K562 (cell line): Measurements from ENCODE around the gene EPB41L1. TPM values are rescaled to one million over a fixed set of nuclear protein-coding genes. Genes with fewer than 3 reads are reported as not detected.

ENCODE experiments used
- ATAC-seq: fragments of 200-7000 bp; cut with Tn5 transposase; 3 replicates; pipeline ENCODE4 v1.9.1; 2020; ENCODE audit warnings: moderate library complexity
- BruUV-seq: library from RNA; stranded (reverse); fragments of 400-500 nt; replicated peaks from 2 replicates; lab custom pipeline; 2021; lab: Mats Ljungman, UMichigan
- CTCF ChIA-PET: fragments of 300-600 bp; formaldehyde crosslinking; extraction: SDS; loops from one replicate; lab custom pipeline; 2021; ENCODE audit warnings: low intra/inter-chr PET ratio; lab: Yijun Ruan, JAX
- POLR2A ChIA-PET: fragments of 300-600, 350-650 bp; sonication (Branson Sonifier 250); formaldehyde crosslinking; extraction: SDS; loops from one replicate; lab custom pipeline; 2021; ENCODE audit warnings: antibody characterized with exemption, inconsistent platforms; lab: Yijun Ruan, JAX
- DNase-seq, 4 experiments: peaks; one replicate each; pipeline versions ENCODE4 v3.0.0 to v3.0.0-alpha.2; 2011 to 2018; ENCODE audit warnings: low spot score in 3 of 4, mixed read lengths in 3 of 4; ENCODE audit errors: extremely low read depth in 1 of 4
- FAIRE-seq: peaks from 2 replicates; lab custom pipeline; 2011; peaks lifted over from hg19 to GRCh38; lab: Jason Lieb, UNC
- H2AFZ ChIP-seq: 2 replicates; pipeline ENCODE4 v1.6.0; 2011; ENCODE audit warnings: low read depth, low read length, control low read depth, inconsistent platforms
- H3K27ac ChIP-seq: fragments of 200-600 bp; 3 replicates; pipeline ENCODE4 v1.8.0; 2011; ENCODE audit warnings: low read depth, mild to moderate bottlenecking, control low read depth, inconsistent platforms, low read length, moderate library complexity, mixed read lengths; ENCODE audit errors: extremely low read depth
- H3K27me3 ChIP-seq, 2 experiments: fragments of 300-600 bp in 1 of 2; 2 replicates in 1 of 2; 3 replicates in 1 of 2; pipeline versions ENCODE4 v1.6.0 to v1.8.0; 2011; ENCODE audit warnings: inconsistent platforms in 2 of 2, low read length in 2 of 2, mild to moderate bottlenecking in 1 of 2, mixed read lengths in 1 of 2, moderate library complexity in 1 of 2; ENCODE audit not compliant: control insufficient read depth in 2 of 2, insufficient read depth in 2 of 2
- H3K36me3 ChIP-seq: fragments of 300-600 bp; 3 replicates; pipeline ENCODE4 v1.8.0; 2011; ENCODE audit warnings: mild to moderate bottlenecking, low read length, inconsistent platforms; ENCODE audit not compliant: control insufficient read depth, insufficient read depth
- H3K4me1 ChIP-seq, 2 experiments: fragments of 200-600 bp in 1 of 2; replicated peaks in 1 of 2; 2 replicates in 1 of 2; 3 replicates in 1 of 2; pipeline versions ENCODE4 v1.5.1 to v1.8.0; 2011; ENCODE audit warnings: inconsistent platforms in 2 of 2, low read length in 2 of 2, mild to moderate bottlenecking in 1 of 2, mixed read lengths in 1 of 2, moderate library complexity in 1 of 2; ENCODE audit not compliant: control insufficient read depth in 2 of 2, insufficient read depth in 2 of 2
- H3K4me2 ChIP-seq: 2 replicates; pipeline ENCODE4 v1.6.1; 2011; ENCODE audit warnings: low read length, control low read depth, inconsistent platforms, mixed read lengths; ENCODE audit not compliant: insufficient read depth
- H3K4me3 ChIP-seq: fragments of 200-600 bp; sonication (generic), shearing (Covaris generic); 2 replicates; pipeline ENCODE4 v1.5.1; 2016; ENCODE audit warnings: control low read depth, inconsistent platforms
- H3K79me2 ChIP-seq: fragments of 200-600 bp; 3 replicates; pipeline ENCODE4 v1.8.0; 2011; ENCODE audit warnings: low read length, inconsistent platforms; ENCODE audit not compliant: control insufficient read depth, insufficient read depth
- H3K9ac ChIP-seq, 2 experiments: 2 replicates each; pipeline versions ENCODE4 v1.6.0 to v1.6.1; 2011; ENCODE audit warnings: low read depth in 2 of 2, low read length in 2 of 2, control low read depth in 1 of 2, inconsistent platforms in 1 of 2, mild to moderate bottlenecking in 1 of 2, mixed read lengths in 1 of 2; ENCODE audit not compliant: insufficient read depth in 1 of 2
- H3K9me1 ChIP-seq: one replicate; pipeline ENCODE4 v1.6.0; 2011; ENCODE audit warnings: inconsistent platforms, mild to moderate bottlenecking, low read length, moderate library complexity; ENCODE audit not compliant: control insufficient read depth, insufficient read depth
- H3K9me3 ChIP-seq: replicated peaks from 2 replicates; pipeline ENCODE4 v1.5.1; 2011; ENCODE audit warnings: low read depth, low read length, inconsistent platforms; ENCODE audit not compliant: control insufficient read depth, insufficient read depth
- H4K20me1 ChIP-seq: replicated peaks from 2 replicates; pipeline ENCODE4 v1.6.1; 2011; ENCODE audit warnings: low read length, inconsistent platforms, mixed read lengths; ENCODE audit not compliant: control insufficient read depth, insufficient read depth
- HDAC2 ChIP-seq: fragments of 450-650 bp; IDR thresholded peaks from 2 replicates; pipeline ENCODE4 v1.6.1; 2016; ENCODE audit warnings: mild to moderate bottlenecking
- MCM3 ChIP-seq: fragments of 450-650 bp; IDR thresholded peaks from 2 replicates; pipeline ENCODE4 v1.6.1; 2016
- RBBP5 ChIP-seq: fragments of 200-600 bp; sonication (generic); IDR thresholded peaks from 2 replicates; pipeline ENCODE4 v1.6.1; 2012; ENCODE audit warnings: borderline replicate concordance, mild to moderate bottlenecking, low read length, control low read depth, inconsistent platforms; ENCODE audit not compliant: insufficient read depth, poor library complexity, severe bottlenecking
- ZNF133 ChIP-seq: fragments of 250-450 bp; sonication (Bioruptor Pico); IDR thresholded peaks from 2 replicates; pipeline ENCODE4 v1.4.0; 2020; ENCODE audit warnings: mild to moderate bottlenecking
- WGBS: fragments of 100-300 bp; shearing (Covaris generic); methylation state at CpG from one replicate; pipeline ENCODE4 v1.1.6; 2016; ENCODE audit warnings: low coverage, mixed read lengths; ENCODE audit not compliant: insufficient coverage; ENCODE audit errors: missing lambda C conversion rate; 5-methylcytosine and 5-hydroxymethylcytosine counted together
- in situ Hi-C: fragments of 300-500 bp; cut with MboI; formaldehyde crosslinking; loops from 4 replicates; pipeline ENCODE4 v1.15.0; 2018; ENCODE audit warnings: inconsistent platforms, mixed read lengths
- intact Hi-C: fragments of 100-400 bp; cut with micrococcal nuclease; formaldehyde crosslinking; loops from 2 replicates; pipeline ENCODE4 v1.14.2; 2022
- polyA plus RNA-seq, 8 experiments: library from polyadenylated mRNA; depleted of rRNA in 4 of 8; stranded (reverse) in 5 of 8; unstranded in 3 of 8; fragments of >200 nt; fragmentation: Nextera tagmentation in 2 of 8; fragmentation: Illumina TruSeq in 1 of 8; extraction: Ambion mirVana in 2 of 8; extraction: Trizol in 1 of 8; gene quantifications; 2 replicates each; pipeline versions ENCODE4 v1.2.1 to v1.2.3, GENCODE V29; 2011 to 2014; ENCODE audit warnings: inconsistent platforms in 1 of 8, missing spikeins in 1 of 8
- total RNA-seq, 7 experiments: library from RNA; depleted of rRNA in 6 of 7; stranded (reverse); fragments of >200 nt in 6 of 7; fragmentation: Illumina TruSeq in 2 of 7; extraction: Trizol in 2 of 7; gene quantifications; 2 replicates each; pipeline versions ENCODE4 v1.2.1 to v1.2.3, GENCODE V29; 2011 to 2021; ENCODE audit warnings: low replicate concordance in 1 of 7
- TF ChIP-seq, protein P1 (sequence below): sonication (generic); IDR thresholded peaks from 2 replicates; pipeline ENCODE4 v1.6.1; 2016
- TF ChIP-seq, protein P2 (sequence below): fragments of 450-650 bp; IDR thresholded peaks from 2 replicates; pipeline ENCODE4 v1.6.1; 2016; ENCODE audit warnings: mild to moderate bottlenecking, moderate library complexity

EPB41L1 gene
- total and polyA plus RNA-seq, 9 of the 15 experiments (the other 6 are each of a cell fraction or from before 2014, with no cell fraction given): 0.11 to 4.3 (median 1.3) TPM

GRCh38 chr20:36235892-36236785, 81.6 kb downstream of the EPB41L1 start, which contains the start of gene AAR2:
AAR2 (plus strand) TSS chr20:36236478; CDS start chr20:36239869, 3,391 bp downstream.
- POLR2A ChIA-PET: interaction anchor here (0.7 to 1.5 kb wide), 10 partner anchors 9 to 398 kb away, joined by 3 to 6 read pairs (median 3); no protein-coding TSS in a partner anchor
- BruUV-seq: TSS peak; percentile 91
- H3K9ac ChIP-seq: peak within 1 kb of the TSS; percentile 80 to 92
- no peaks in the 10 kb centered on the region for H3K9me1 ChIP-seq
- CTCF ChIA-PET: no interaction called here
- H3K27me3 ChIP-seq: peaks cover 8 to 17% of the 10 kb centered on the region in 2 experiments; a peak in 4 of 5 replicates
- 14% methylated on average over 44 of the region's 44 CpGs for WGBS
- peaks cover 35% of the 10 kb centered on the region for H3K79me2 ChIP-seq
- peaks cover 31% of the 10 kb centered on the region; the same call in 2 of the 3 replicates for H3K36me3 ChIP-seq
- ATAC-seq (peak; percentile 97), FAIRE-seq (peak; percentile 87), DNase-seq (peak; percentile 77 to 89 (median 80))
- peak within 1 kb of the TSS; percentile 60 for H3K4me3 ChIP-seq
- peak within 1 kb of the TSS; percentile 59 for H3K27ac ChIP-seq
- intact Hi-C loops (no loop called here), in situ Hi-C loops (no loop called here)
- peaks cover 5 to 7% of the 10 kb centered on the region in 2 experiments; a peak in 4 of 5 replicates for H3K4me1 ChIP-seq
- H4K20me1 ChIP-seq: no peaks in the 10 kb centered on the region
- H3K4me2 ChIP-seq: peak within 1 kb of the TSS; percentile 84
- H3K9me3 ChIP-seq: no peaks in the 10 kb centered on the region
- H2AFZ ChIP-seq: peak within 1 kb of the TSS; percentile 97
- TF ChIP-seq HDAC2: peak; percentile 61; the same call in 1 of the 2 replicates
- TF ChIP-seq, protein P1, sequence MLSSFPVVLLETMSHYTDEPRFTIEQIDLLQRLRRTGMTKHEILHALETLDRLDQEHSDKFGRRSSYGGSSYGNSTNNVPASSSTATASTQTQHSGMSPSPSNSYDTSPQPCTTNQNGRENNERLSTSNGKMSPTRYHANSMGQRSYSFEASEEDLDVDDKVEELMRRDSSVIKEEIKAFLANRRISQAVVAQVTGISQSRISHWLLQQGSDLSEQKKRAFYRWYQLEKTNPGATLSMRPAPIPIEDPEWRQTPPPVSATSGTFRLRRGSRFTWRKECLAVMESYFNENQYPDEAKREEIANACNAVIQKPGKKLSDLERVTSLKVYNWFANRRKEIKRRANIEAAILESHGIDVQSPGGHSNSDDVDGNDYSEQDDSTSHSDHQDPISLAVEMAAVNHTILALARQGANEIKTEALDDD: no peak
- TF ChIP-seq, protein P2, sequence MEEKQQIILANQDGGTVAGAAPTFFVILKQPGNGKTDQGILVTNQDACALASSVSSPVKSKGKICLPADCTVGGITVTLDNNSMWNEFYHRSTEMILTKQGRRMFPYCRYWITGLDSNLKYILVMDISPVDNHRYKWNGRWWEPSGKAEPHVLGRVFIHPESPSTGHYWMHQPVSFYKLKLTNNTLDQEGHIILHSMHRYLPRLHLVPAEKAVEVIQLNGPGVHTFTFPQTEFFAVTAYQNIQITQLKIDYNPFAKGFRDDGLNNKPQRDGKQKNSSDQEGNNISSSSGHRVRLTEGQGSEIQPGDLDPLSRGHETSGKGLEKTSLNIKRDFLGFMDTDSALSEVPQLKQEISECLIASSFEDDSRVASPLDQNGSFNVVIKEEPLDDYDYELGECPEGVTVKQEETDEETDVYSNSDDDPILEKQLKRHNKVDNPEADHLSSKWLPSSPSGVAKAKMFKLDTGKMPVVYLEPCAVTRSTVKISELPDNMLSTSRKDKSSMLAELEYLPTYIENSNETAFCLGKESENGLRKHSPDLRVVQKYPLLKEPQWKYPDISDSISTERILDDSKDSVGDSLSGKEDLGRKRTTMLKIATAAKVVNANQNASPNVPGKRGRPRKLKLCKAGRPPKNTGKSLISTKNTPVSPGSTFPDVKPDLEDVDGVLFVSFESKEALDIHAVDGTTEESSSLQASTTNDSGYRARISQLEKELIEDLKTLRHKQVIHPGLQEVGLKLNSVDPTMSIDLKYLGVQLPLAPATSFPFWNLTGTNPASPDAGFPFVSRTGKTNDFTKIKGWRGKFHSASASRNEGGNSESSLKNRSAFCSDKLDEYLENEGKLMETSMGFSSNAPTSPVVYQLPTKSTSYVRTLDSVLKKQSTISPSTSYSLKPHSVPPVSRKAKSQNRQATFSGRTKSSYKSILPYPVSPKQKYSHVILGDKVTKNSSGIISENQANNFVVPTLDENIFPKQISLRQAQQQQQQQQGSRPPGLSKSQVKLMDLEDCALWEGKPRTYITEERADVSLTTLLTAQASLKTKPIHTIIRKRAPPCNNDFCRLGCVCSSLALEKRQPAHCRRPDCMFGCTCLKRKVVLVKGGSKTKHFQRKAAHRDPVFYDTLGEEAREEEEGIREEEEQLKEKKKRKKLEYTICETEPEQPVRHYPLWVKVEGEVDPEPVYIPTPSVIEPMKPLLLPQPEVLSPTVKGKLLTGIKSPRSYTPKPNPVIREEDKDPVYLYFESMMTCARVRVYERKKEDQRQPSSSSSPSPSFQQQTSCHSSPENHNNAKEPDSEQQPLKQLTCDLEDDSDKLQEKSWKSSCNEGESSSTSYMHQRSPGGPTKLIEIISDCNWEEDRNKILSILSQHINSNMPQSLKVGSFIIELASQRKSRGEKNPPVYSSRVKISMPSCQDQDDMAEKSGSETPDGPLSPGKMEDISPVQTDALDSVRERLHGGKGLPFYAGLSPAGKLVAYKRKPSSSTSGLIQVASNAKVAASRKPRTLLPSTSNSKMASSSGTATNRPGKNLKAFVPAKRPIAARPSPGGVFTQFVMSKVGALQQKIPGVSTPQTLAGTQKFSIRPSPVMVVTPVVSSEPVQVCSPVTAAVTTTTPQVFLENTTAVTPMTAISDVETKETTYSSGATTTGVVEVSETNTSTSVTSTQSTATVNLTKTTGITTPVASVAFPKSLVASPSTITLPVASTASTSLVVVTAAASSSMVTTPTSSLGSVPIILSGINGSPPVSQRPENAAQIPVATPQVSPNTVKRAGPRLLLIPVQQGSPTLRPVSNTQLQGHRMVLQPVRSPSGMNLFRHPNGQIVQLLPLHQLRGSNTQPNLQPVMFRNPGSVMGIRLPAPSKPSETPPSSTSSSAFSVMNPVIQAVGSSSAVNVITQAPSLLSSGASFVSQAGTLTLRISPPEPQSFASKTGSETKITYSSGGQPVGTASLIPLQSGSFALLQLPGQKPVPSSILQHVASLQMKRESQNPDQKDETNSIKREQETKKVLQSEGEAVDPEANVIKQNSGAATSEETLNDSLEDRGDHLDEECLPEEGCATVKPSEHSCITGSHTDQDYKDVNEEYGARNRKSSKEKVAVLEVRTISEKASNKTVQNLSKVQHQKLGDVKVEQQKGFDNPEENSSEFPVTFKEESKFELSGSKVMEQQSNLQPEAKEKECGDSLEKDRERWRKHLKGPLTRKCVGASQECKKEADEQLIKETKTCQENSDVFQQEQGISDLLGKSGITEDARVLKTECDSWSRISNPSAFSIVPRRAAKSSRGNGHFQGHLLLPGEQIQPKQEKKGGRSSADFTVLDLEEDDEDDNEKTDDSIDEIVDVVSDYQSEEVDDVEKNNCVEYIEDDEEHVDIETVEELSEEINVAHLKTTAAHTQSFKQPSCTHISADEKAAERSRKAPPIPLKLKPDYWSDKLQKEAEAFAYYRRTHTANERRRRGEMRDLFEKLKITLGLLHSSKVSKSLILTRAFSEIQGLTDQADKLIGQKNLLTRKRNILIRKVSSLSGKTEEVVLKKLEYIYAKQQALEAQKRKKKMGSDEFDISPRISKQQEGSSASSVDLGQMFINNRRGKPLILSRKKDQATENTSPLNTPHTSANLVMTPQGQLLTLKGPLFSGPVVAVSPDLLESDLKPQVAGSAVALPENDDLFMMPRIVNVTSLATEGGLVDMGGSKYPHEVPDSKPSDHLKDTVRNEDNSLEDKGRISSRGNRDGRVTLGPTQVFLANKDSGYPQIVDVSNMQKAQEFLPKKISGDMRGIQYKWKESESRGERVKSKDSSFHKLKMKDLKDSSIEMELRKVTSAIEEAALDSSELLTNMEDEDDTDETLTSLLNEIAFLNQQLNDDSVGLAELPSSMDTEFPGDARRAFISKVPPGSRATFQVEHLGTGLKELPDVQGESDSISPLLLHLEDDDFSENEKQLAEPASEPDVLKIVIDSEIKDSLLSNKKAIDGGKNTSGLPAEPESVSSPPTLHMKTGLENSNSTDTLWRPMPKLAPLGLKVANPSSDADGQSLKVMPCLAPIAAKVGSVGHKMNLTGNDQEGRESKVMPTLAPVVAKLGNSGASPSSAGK: no peak
- TF ChIP-seq MCM3: no peak
- TF ChIP-seq RBBP5: peak; percentile 96
- TF ChIP-seq ZNF133: no peak
